Measurements from ENCODE around the gene RARG. TPM values are rescaled to one million over a fixed set of nuclear protein-coding genes. Genes with fewer than 3 reads are reported as not detected.
"Not testable (repeated sequence)": the region's sequence is repeated elsewhere in the genome, so short reads cannot be mapped to it uniquely, and the experiment has no call there.

RARG gene
- total RNA-seq, 2 donors from 2014 or later, result 15.5 to 23.5 TPM

GRCh38 chr12:53205747-53206419, 26.1 kb downstream of the RARG start:
- H3K27ac Mint-ChIP-seq, result peak overlapping the region; percentile 84 to 86
- DNase-seq (ENCODE audit: low spot score in 2 of 2), result peak; percentile 76 to 89
- no peaks in the 10 kb centered on the region for H3K9me3 Mint-ChIP-seq
- peak; percentile 86 to 91 for ATAC-seq
- peaks cover 3 to 11% of the 10 kb centered on the region in 2 donors for H3K36me3 Mint-ChIP-seq

DNA sequence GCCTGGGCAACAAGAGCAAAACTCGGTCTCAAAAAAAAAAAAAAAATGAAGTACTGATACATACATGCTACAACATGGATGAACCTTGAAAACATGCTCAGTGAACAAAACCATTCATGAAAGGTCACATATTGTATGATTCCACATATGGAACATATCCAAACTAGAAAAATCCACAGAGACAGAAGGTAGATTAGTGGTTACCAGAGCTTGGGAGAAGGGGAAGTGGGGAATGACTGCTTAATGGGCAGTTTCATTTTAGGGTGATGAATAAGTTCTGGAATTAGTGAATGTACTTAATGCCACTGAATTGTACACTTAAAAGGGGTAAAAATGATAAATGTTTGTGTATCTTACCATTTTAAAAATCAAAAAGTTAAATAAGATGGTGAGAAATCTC, 27.7 kb downstream of the RARG start:
- H3K9me3 Mint-ChIP-seq, result no peaks in the 10 kb centered on the region
- peaks cover 5 to 18% of the 10 kb centered on the region in 2 donors for H3K36me3 Mint-ChIP-seq
- H3K27ac Mint-ChIP-seq, result no peak overlapping the region
- DNase-seq (ENCODE audit: low spot score in 2 of 2) (no peak), ATAC-seq (no peak)

DNA sequence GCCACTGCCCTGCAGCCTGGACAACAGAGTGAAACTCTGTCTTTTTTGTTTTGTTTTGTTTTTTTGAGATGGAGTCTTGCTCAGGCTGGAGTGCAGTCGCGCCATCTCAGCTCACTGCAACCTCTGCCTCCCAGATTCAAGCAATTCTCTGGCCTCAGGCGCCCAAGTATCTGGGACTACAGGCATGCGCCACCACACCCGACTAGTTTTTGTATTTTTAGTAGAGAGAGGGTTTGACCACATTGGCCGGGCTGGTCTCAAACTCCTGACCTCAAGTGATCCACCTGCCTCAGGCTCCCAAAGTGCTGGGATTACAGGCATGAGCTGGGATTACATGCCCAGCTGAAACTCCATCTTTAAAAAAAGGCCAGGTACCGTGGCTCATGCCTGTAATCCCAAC, 29.7 kb downstream of the RARG start:
- not testable (repeated sequence) for DNase-seq (ENCODE audit: low spot score in 2 of 2); H3K9me3 Mint-ChIP-seq; H3K27ac Mint-ChIP-seq; ATAC-seq
- peaks cover 5 to 18% of the 10 kb centered on the region in 2 donors for H3K36me3 Mint-ChIP-seq

GRCh38 chr12:53201639-53202038, 30.4 kb downstream of the RARG start:
- H3K9me3 Mint-ChIP-seq, result no peaks in the 10 kb centered on the region

GRCh38 chr12:53201177-53201541, 30.9 kb downstream of the RARG start:
- H3K27ac Mint-ChIP-seq, result peak overlapping the region; percentile 75 to 90
- no peak for DNase-seq (ENCODE audit: low spot score in 2 of 2)
- peaks cover 5 to 18% of the 10 kb centered on the region in 2 donors for H3K36me3 Mint-ChIP-seq
- no peak for ATAC-seq
- H3K9me3 Mint-ChIP-seq, result no peaks in the 10 kb centered on the region

More at GRCh38 chr12:53201639-53202038, 30.4 kb downstream of the RARG start:
- peaks cover 5 to 18% of the 10 kb centered on the region in 2 donors for H3K36me3 Mint-ChIP-seq
- DNase-seq (ENCODE audit: low spot score in 2 of 2), result no peak
- H3K27ac Mint-ChIP-seq, result no peak overlapping the region
- no peak for ATAC-seq

DNA sequence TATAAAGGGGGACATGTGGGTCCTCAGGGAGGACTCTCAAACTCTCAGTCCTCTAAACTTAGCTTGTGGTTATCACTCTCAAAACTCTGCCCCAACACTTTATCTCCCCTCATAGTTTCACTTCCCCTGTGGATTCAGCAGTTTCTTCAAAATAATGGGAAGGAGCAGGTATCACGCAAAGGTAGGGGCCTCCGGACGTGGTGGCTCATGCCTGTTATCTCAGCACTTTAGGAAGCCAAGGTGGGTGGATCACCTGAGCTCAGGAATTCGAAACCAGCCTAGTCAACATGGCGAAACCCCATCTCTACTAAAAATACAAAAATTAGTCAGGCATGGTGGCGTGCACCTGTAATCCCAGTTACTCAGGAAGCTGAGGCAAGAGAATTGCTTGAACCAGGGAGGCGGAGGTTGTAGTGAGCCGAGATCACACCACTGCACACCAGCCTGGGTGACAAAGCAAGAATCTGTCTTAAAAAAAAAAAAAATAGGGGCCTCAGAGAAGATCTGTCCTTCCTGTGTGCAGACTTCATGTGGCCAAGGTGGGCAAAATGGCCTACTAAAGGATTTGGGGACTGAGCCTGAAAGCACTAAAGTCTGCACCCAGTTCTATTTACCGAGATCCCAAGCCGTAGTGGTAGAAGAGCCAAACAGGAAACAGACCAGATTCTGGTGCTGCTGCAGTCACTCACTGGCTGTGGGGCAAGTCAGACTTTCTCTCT, 31.4 kb downstream of the RARG start:
- Mint-ChIP-seq H3K36me3 (peaks cover 5 to 18% of the 10 kb centered on the region in 2 donors), H3K9me3 (no peaks in the 10 kb centered on the region), H3K27ac (peak overlapping the region; percentile 75 to 90)
- peak; percentile 43 to 75 for DNase-seq (ENCODE audit: low spot score in 2 of 2)
- ATAC-seq, result peak; percentile 58 to 60

GRCh38 chr12:53200107-53200457, 31.9 kb downstream of the RARG start:
- peak in 1 of 2 donors; percentile 5 for ATAC-seq
- no peaks in the 10 kb centered on the region for H3K9me3 Mint-ChIP-seq
- DNase-seq (ENCODE audit: low spot score in 2 of 2), result no peak
- H3K36me3 Mint-ChIP-seq, result peaks cover 5 to 18% of the 10 kb centered on the region in 2 donors
- peak overlapping the region in 1 of 2 donors; percentile 75 for H3K27ac Mint-ChIP-seq

GRCh38 chr12:53199700-53200099, 32.3 kb downstream of the RARG start:
- Mint-ChIP-seq H3K9me3 (no peaks in the 10 kb centered on the region), H3K36me3 (peaks cover 5 to 18% of the 10 kb centered on the region in 2 donors), H3K27ac (no peak overlapping the region)
- DNase-seq (ENCODE audit: low spot score in 2 of 2) (no peak), ATAC-seq (no peak)

DNA sequence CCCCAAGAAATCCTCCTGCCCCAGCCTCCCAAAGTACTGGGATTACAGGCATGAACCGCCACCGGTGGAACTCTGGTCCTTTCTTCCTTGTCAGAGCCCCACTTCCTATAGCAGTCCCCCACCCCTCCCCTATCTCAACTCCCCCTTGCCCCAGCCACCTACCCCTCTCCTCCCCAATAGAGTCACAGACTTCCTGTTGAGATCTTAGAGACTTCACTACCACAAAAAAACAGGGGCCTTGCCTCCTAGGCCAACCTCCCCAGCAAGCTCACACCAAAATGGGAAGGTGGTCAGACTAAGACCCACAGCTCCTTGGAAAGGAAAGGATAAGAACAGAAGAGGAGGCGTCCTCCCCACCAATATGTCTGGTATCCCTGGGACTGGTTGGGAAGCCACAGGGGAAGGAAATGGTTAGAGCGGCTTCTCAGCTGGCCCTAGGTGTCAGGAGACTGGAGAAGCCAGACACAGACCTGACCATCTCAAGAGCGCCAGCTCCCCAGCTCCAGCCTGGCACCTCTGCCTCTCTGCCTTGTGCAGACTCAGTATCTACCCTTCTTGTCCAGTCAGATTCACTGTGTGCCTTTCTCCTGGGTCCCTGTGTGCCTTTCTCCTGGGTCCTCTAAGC, 33.4 kb downstream of the RARG start:
- Mint-ChIP-seq H3K27ac (peak overlapping the region; percentile 52 to 87), H3K36me3 (peaks cover 5 to 18% of the 10 kb centered on the region in 2 donors), H3K9me3 (no peaks in the 10 kb centered on the region)
- ATAC-seq (peak; percentile 17 to 24), DNase-seq (ENCODE audit: low spot score in 2 of 2) (peak in 1 of 2 donors; percentile 56)

GRCh38 chr12:53197011-53197640, 34.9 kb downstream of the RARG start:
- ATAC-seq, result no peak
- Mint-ChIP-seq H3K9me3 (no peaks in the 10 kb centered on the region), H3K36me3 (peaks cover 5 to 12% of the 10 kb centered on the region in 2 donors), H3K27ac (no peak overlapping the region)
- no peak for DNase-seq (ENCODE audit: low spot score in 2 of 2)

DNA sequence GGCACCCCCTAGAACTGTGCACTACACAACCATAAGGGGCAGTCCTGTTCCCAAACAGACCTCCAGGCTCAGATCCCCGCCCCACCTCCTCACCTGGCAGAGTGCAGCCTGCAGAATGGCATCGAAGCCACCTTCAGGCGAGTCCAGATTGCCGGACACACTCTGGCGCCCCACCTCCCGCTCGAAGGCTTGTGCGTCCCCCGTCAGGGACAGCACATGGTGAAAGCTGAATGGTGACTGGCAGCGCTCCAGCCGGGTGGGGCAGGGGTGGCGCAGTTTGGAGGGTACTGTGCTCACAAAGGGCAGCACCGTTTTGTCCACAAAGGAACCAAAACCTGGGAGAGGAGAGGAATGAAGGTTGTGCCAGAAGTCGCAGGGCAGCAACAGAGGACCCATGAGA, 35.5 kb downstream of the RARG start:
- no peak for ATAC-seq
- DNase-seq (ENCODE audit: low spot score in 2 of 2), result no peak
- peak overlapping the region in 1 of 2 donors; percentile 11 for H3K27ac Mint-ChIP-seq
- H3K36me3 Mint-ChIP-seq, result peaks cover 5 to 12% of the 10 kb centered on the region in 2 donors
- no peaks in the 10 kb centered on the region for H3K9me3 Mint-ChIP-seq

DNA sequence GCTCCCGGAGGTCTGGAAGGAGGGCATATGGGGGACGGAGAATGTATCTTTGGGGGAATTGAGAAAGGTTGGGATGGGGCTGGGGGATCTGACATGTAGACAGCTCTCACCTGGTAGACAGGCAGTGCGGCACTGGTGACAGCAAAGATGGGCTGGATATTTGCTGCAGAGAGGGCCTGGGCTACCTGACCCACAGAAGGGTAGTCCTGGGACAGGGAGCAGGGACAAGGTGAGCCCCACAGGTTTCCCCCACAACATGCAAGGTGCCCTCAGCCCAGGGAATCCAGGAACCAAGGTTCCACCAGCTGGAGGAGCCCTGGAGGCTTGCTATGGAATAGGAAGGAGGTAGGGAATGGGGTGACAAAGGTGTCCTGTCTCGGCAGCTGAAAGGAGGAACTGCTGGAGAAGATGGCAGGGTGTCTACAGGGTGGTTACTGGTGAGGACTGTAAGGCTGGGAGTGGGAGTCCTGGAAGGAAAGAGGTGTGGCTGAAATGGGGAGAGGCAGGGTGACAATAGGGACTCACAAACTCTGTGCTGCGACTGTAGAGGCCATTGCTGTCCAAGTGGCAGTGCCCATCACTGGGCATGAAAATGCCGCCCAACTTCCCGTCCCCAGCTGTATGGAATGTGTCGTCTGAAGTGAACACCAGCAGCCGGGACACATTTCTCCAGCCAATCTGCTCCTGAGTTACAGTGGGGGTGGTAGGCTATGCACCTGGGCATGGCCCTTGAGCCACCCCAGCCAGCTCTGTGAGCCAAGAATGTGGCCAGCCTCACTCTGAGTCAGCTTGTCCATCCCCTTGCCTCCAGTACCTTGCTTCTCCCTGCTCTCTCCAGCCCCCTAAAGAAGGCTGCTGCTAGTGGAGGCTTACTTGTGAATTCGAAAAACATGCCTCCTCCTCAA, 36.2 kb downstream of the RARG start:
- peak overlapping the region in 1 of 2 donors; percentile 37 for H3K27ac Mint-ChIP-seq

DNA sequence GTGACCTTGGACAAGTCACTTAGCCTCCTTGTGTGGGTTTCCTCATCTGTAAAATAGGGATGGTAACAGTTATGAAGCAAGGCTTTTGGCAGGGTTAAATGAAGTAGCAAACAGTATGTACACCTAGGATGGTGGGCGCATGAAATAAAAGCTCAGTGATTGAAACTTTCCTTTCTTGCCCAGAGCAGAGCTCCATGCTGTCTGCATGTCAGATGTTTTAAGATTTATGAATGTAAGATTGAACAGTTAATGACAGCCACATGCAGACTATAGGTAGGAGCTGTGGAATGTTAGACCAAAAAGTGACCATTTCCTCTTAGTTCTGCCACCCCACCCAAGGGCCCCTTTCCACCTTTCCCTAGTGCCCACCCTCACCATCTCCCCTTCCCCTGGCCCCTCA, 37.0 kb downstream of the RARG start:
- DNase-seq (ENCODE audit: low spot score in 2 of 2) (no peak), ATAC-seq (no peak)

More for the DNA sequence above, 36.2 kb downstream of the RARG start:
- DNase-seq (ENCODE audit: low spot score in 2 of 2) (no peak), ATAC-seq (no peak)
- Mint-ChIP-seq H3K36me3 (peaks cover under 1 to 6% of the 10 kb centered on the region in 2 donors), H3K9me3 (no peaks in the 10 kb centered on the region)

DNA sequence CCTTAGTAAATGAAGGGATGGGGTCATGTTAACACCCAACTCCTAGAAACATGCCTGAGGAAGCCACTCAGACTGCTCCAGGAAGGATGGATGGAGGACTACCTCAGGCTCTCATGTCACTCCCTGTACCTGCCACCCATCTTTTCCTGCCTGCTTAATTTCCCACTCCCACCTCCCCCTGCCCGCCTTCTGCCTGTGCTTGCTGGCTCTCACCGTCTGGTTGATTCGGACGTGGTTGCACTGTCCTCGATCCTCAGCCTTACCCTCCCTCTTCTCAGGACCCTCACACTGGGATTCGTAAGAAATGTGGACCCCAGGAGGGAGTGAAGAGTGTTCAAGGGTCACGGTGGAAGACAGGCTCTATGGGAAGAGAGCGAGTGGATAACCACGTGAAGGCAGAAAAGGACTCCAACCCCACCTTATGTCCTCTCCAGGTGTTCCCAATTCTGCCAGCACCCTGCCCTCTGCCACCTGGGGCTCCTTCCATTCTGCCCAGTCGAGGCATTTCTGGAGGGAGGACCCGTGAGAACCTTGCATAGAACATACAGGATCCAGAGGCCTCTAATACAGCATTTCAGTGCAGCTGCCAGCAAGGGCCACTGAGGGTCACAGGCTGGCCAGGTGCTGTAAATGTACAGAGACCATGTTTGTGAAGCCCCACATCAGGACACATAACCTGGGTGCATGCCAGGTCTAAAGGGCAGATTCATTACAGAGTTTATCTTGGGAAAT, 37.9 kb downstream of the RARG start:
- peak overlapping the region; percentile 47 to 80 for H3K27ac Mint-ChIP-seq
- H3K36me3 Mint-ChIP-seq, result no peaks in the 10 kb centered on the region
- ATAC-seq, result no peak
- no peak for DNase-seq (ENCODE audit: low spot score in 2 of 2)
- no peaks in the 10 kb centered on the region for H3K9me3 Mint-ChIP-seq

More for the DNA sequence above, 37.0 kb downstream of the RARG start:
- Mint-ChIP-seq H3K9me3 (no peaks in the 10 kb centered on the region), H3K36me3 (no peaks in the 10 kb centered on the region), H3K27ac (peak overlapping the region in 1 of 2 donors; percentile 37)

DNA sequence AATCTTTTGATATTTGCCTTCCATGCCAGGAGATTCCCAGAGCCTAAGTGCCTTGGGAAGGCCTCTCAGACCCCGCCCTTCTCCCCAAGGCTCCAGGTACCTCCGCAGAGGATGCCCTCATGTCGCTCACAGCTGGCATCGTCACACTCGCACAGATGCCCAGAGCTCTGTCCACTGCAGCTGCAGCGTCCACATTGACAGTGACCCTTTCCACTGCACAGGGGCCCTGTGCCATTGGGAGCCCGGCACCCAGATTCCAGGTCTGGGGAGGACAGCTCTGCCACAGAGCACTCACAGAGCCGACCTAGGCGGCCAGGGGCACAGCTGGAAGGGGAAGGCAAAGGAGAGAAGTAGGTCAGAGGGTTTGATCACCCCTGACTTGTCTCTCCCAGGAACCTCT, 39.0 kb downstream of the RARG start:
- H3K36me3 Mint-ChIP-seq, result no peaks in the 10 kb centered on the region
- ATAC-seq (no peak), DNase-seq (ENCODE audit: low spot score in 2 of 2) (no peak)
- peak overlapping the region in 1 of 2 donors; percentile 44 for H3K27ac Mint-ChIP-seq
- H3K9me3 Mint-ChIP-seq, result no peaks in the 10 kb centered on the region

Data from activated naive CD4-positive, alpha-beta T cell treated with anti-CD3 and anti-CD28 coated beads, Interleukin-2, amount 50 U/mL, for 72 hours (primary cell).